Testis (tissue), 3 donors: ENCODE measurements around the gene SSNA1. TPM values are rescaled to one million over a fixed set of nuclear protein-coding genes. Genes with fewer than 3 reads are reported as not detected.

ENCODE experiments used
- DNase-seq: peaks from one replicate; pipeline ENCODE4 v3.0.0-alpha.2; 2019
- H3K27ac ChIP-seq, 2 donors: fragments of 200-600 bp; sonication (generic); one replicate each; pipeline ENCODE4 v1.5.1; 2019
- H3K27me3 ChIP-seq: fragments of 200-600 bp; sonication (generic); one replicate; pipeline ENCODE4 v1.5.1; 2019
- H3K36me3 ChIP-seq: fragments of 200-600 bp; sonication (generic); one replicate; pipeline ENCODE4 v1.5.1; 2017; ENCODE audit warnings: low read depth; ENCODE audit errors: missing control alignments
- H3K4me1 ChIP-seq: fragments of 200-600 bp; sonication (generic); one replicate; pipeline ENCODE4 v1.5.1; 2019
- H3K4me3 ChIP-seq, 2 donors: fragments of 200-600 bp; sonication (generic); one replicate each; pipeline ENCODE4 v1.5.1; 2017 to 2019
- H3K9me3 ChIP-seq: fragments of 200-600 bp; sonication (generic); one replicate; pipeline ENCODE4 v1.5.1; 2017
- CTCF ChIP-seq, 3 experiments: fragments of 450-650 bp in 2 of 3; fragments of 200-600 bp in 1 of 3; sonication (generic) in 1 of 3; IDR thresholded peaks; one replicate each; pipeline ENCODE4 v1.5.1; 2016 to 2019; ENCODE audit warnings: antibody characterized with exemption in 3 of 3, mild to moderate bottlenecking in 2 of 3, moderate library complexity in 1 of 3
- POLR2A ChIP-seq: fragments of 450-650 bp; IDR thresholded peaks from one replicate; pipeline ENCODE4 v1.6.1; 2017; ENCODE audit warnings: antibody characterized with exemption, mild to moderate bottlenecking, moderate library complexity
- WGBS, 2 donors: methylation state at CpG; one replicate each; pipeline ENCODE4 v1.1.5; 2018; 5-methylcytosine and 5-hydroxymethylcytosine counted together
- intact Hi-C: fragments of 100-400 bp; cut with DNase I; formaldehyde crosslinking; loops from one replicate; pipeline ENCODE4 v1.15.1; 2023; ENCODE audit warnings: low total_unique reads
- polyA plus RNA-seq: library from polyadenylated mRNA; stranded (reverse); fragments of 350-450 nt; fragmentation: Illumina TruSeq; extraction: RNeasy Lipid Tissue Mini Kit (QIAGEN cat#74804); gene quantifications from one replicate; pipeline ENCODE4 v1.2.3, GENCODE V29; 2014; ENCODE audit warnings: low read depth, low replicate concordance; ENCODE audit not compliant: insufficient read depth
- total RNA-seq, 2 donors: library from RNA; depleted of rRNA; stranded (reverse); fragments of >200 nt; gene quantifications; one replicate each; pipeline ENCODE4 v1.2.3, GENCODE V29; 2016

SSNA1 gene
- total and polyA plus RNA-seq, 3 donors from 2014 or later = 134 to 211 (median 137) TPM

GRCh38 chr9:137164370-137165249 lies 23.9 kb upstream of the SSNA1 start:
- no peaks in the 10 kb centered on the region for H3K27me3 ChIP-seq
- WGBS, 2 donors = 67 to 80% methylated on average over 2 to 34 of the region's 34 CpGs
- H3K27ac ChIP-seq = no peak overlapping the region
- intact Hi-C loops = no loop called here
- no peaks in the 10 kb centered on the region for H3K36me3 ChIP-seq
- TF ChIP-seq POLR2A = no peak
- TF ChIP-seq CTCF (IDR thresholded peaks at IDR 0.05) = no peak
- H3K4me3 ChIP-seq = no peak overlapping the region
- no peak for DNase-seq
- H3K4me1 ChIP-seq = peaks cover 21% of the 10 kb centered on the region
- H3K9me3 ChIP-seq = no peaks in the 10 kb centered on the region

DNA sequence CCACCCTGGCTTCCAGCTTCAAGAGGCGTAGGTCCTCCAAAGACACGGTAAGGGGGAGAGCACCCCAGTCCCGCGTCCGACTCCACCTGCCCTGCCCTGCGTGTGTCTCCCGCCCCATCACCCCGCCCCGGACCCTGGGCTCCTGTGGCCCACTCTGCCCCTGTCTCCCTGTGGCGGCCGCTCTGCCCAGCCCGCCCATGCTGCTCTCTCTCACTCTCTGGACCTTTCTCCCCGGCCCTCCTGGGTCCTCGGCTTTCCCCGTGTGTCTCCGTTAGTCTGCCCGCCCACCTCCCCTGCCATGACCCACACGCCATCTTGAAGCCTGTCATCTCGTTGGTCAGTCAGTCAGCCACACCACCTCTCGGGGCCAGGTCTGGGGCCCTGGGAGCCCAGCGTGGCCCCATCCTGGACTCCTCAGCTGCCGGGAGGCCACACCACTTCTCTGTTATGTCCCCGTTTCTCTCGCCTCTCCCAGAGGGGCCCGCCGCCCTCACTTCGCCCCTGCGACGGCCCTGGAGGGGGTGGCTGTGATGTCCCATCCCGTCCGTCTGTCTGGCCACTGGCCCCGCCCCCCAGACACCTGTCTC lies 23.1 kb upstream of the SSNA1 start:
- intact Hi-C loops = no loop called here
- H3K4me1 ChIP-seq = peaks cover 21% of the 10 kb centered on the region
- no peak overlapping the region for H3K27ac ChIP-seq
- H3K27me3 ChIP-seq = no peaks in the 10 kb centered on the region
- no peak overlapping the region for H3K4me3 ChIP-seq
- no peak for DNase-seq
- no peaks in the 10 kb centered on the region for H3K36me3 ChIP-seq
- TF ChIP-seq CTCF (IDR thresholded peaks at IDR 0.05) = no peak
- no peak for TF ChIP-seq POLR2A
- WGBS, 2 donors = 85% methylated on average over 32 of the region's 32 CpGs
- no peaks in the 10 kb centered on the region for H3K9me3 ChIP-seq

GRCh38 chr9:137166380-137167229 lies 21.9 kb upstream of the SSNA1 start:
- Histone ChIP-seq H3K27me3 (no peaks in the 10 kb centered on the region), H3K9me3 (no peaks in the 10 kb centered on the region), H3K4me3 (no peak overlapping the region), H3K27ac (no peak overlapping the region), H3K36me3 (no peaks in the 10 kb centered on the region), H3K4me1 (peaks cover 21% of the 10 kb centered on the region)
- intact Hi-C loops = no loop called here
- WGBS, 2 donors = 73 to 76% methylated on average over 12 to 22 of the region's 22 CpGs
- no peak for TF ChIP-seq POLR2A
- no peak for TF ChIP-seq CTCF (IDR thresholded peaks at IDR 0.05)
- no peak for DNase-seq

- peaks cover 21% of the 10 kb centered on the region for H3K4me1 ChIP-seq
- intact Hi-C loops = no loop called here
- DNase-seq = no peak
- no peak overlapping the region for H3K4me3 ChIP-seq
- H3K27me3 ChIP-seq = no peaks in the 10 kb centered on the region
- TF ChIP-seq POLR2A = no peak
- TF ChIP-seq CTCF (IDR thresholded peaks at IDR 0.05) = no peak
- WGBS, 2 donors = 19 to 36% methylated on average over 9 to 30 of the region's 44 CpGs
- H3K36me3 ChIP-seq = no peaks in the 10 kb centered on the region
- no peaks in the 10 kb centered on the region for H3K9me3 ChIP-seq
- H3K27ac ChIP-seq = no peak overlapping the region
These were observed 21.2 kb upstream of the SSNA1 start for GRCh38 chr9:137167277-137167746.
